Measurements from ENCODE around the gene GPAM. TPM values are rescaled to one million over a fixed set of nuclear protein-coding genes. Genes with fewer than 3 reads are reported as not detected.

The GPAM gene
- total and polyA plus RNA-seq, 9 of the 15 experiments (the other 6 are each of a cell fraction or from before 2014, with no cell fraction given): 3.5 to 7.5 (median 5.5) TPM

GRCh38 chr10:112183329-112184051, at the start of gene GPAM (continued):
- TF ChIP-seq YY1 (IDR thresholded peaks at IDR 0.05; ENCODE audit: borderline replicate concordance in 1 of 3, control insufficient read depth in 1 of 3, extremely low read depth in 1 of 3, insufficient read depth in 3 of 3, insufficient read length in 1 of 3, insufficient replicate concordance in 2 of 3, low read depth in 1 of 3, low read length in 2 of 3) (peak in 2 of 3 experiments; percentile 19 to 33), NRF1 (conservative IDR thresholded peaks at IDR 0.05 in 1 of 2, IDR thresholded peaks at IDR 0.05 in 1 of 2) (peak; percentile 56 to 69), TAF9B (IDR thresholded peaks at IDR 0.05; ENCODE audit: partially characterized antibody) (peak; percentile 24), CEBPG (CRISPR knock-in tag; IDR thresholded peaks at IDR 0.05) (peak; percentile 80), CEBPG (tag; conservative IDR thresholded peaks at IDR 0.05 in 1 of 2, IDR thresholded peaks at IDR 0.05 in 1 of 2) (peak; percentile 89 to 92), BCOR (IDR thresholded peaks at IDR 0.05) (0 out of 2 replicates have a peak, but pooled peaks have one; percentile 2), SIN3B (IDR thresholded peaks at IDR 0.05; ENCODE audit: low read depth) (peak; percentile 89), HDAC1 (IDR thresholded peaks at IDR 0.05) (peak in 1 of 2 experiments; percentile 80; a peak in 3 of 4 replicates), ZHX1 (conservative IDR thresholded peaks at IDR 0.05; ENCODE audit: low read length) (0 out of 2 replicates have a peak, but pooled peaks have one; percentile 22), NKRF (IDR thresholded peaks at IDR 0.05; ENCODE audit: borderline replicate concordance) (peak; percentile 81; the same call in 1 of the 2 replicates), ZBTB40 (IDR thresholded peaks at IDR 0.05) (0 out of 2 replicates have a peak, but pooled peaks have one; percentile 18), ZBTB40 (CRISPR knock-in tag; IDR thresholded peaks at IDR 0.05) (no peak)

Measured in K562 (cell line).